ENCODE measurements around the gene RAE1. TPM values are rescaled to one million over a fixed set of nuclear protein-coding genes. Genes with fewer than 3 reads are reported as not detected.
A peak's percentile ranks its signal among the peaks of the same experiment; 100 is the strongest.

RAE1 gene
- total RNA-seq, 2 experiments from 2014 or later = 35.0 to 37.2 TPM

- Mint-ChIP-seq H3K4me3 (peak overlapping the region; percentile 93), H3K27ac (peak overlapping the region; percentile 95), H3K27me3 (ENCODE audit: low read depth) (no peaks in the 10 kb centered on the region), H3K9me3 (ENCODE audit: insufficient read depth) (no peaks in the 10 kb centered on the region), H3K36me3 (ENCODE audit: low read depth) (peaks cover 50% of the 10 kb centered on the region), H3K4me1 (ENCODE audit: low read depth) (peaks cover 66% of the 10 kb centered on the region)
- ATAC-seq = peak; percentile 57
- ChIA-PET POLR2A (interaction anchor here (0.7 to 2.0 kb wide), 14 partner anchors 9 to 1766 kb away, joined by 3 to 19 read pairs (median 4); no protein-coding TSS in a partner anchor), CTCF (interaction anchor here (0.7 to 1.5 kb wide), 10 partner anchors 10 to 914 kb away, joined by 3 to 7 read pairs (median 4); no protein-coding TSS in a partner anchor)
- DNase-seq = peak; percentile 93
These were observed 41.6 kb downstream of the RAE1 start for GRCh38 chr20:57392512-57393271.

DNA sequence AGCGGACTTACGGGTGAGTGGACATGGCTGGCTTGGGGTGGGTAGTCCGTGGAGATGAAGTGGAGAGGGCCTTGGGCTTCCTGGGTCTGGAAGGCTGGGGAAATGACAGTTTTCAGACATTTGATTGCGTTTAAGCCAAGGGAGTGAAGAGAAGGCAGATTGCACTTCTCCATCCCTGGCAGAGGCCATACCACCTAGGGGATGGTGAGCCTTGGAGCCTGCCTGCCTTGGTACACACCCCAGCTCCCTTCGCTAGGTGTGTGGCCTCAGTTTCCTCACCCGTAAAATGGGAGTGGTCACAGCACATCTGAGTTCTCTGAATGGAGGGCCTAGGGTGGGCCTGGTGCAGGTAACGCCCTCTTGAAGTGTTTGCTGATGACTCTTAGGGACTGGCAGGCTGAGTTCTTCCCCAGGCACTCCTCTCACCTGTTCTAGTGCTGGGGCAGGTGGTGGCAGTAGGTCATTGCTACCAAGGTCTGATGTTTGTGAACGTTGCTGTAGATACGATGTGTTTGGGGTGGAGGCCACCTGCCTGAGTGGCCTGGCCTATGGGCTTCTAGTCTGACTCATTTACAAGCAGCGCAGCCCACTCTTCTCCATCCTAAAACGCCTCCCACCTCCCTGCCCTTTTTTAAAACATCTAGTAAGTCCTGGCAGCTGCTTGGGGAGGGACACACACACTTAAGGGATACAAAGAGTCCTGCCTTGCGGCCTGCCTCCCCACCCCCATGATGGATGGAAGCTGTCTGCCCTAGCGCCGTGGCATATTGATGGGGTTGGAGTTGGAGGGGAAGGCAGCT lies 42.5 kb downstream of the RAE1 start:
- ATAC-seq (no peak), DNase-seq (no peak)
- H3K27me3 Mint-ChIP-seq (ENCODE audit: low read depth) = no peaks in the 10 kb centered on the region
- peak overlapping the region; percentile 93 for H3K4me3 Mint-ChIP-seq
- CTCF ChIA-PET = interaction anchor here (1.1 kb wide), 1 partner anchor 48 kb away, joined by 4 read pairs; no protein-coding TSS in a partner anchor
- peaks cover 73% of the 10 kb centered on the region for H3K4me1 Mint-ChIP-seq (ENCODE audit: low read depth)
- peak overlapping the region; percentile 95 for H3K27ac Mint-ChIP-seq
- H3K9me3 Mint-ChIP-seq (ENCODE audit: insufficient read depth) = no peaks in the 10 kb centered on the region
- POLR2A ChIA-PET = interaction anchor here (1.4 to 2.0 kb wide), 4 partner anchors 8 to 40 kb away, joined by 3 to 19 read pairs (median 8); no protein-coding TSS in a partner anchor
- H3K36me3 Mint-ChIP-seq (ENCODE audit: low read depth) = peaks cover 56% of the 10 kb centered on the region

- ChIA-PET CTCF (no interaction called here), POLR2A (interaction anchor here (1.4 kb wide), 1 partner anchor 39 kb away, joined by 3 read pairs; no protein-coding TSS in a partner anchor)
- ATAC-seq (no peak), DNase-seq (no peak)
- Mint-ChIP-seq H3K9me3 (ENCODE audit: insufficient read depth) (no peaks in the 10 kb centered on the region), H3K4me3 (peak overlapping the region; percentile 93), H3K4me1 (ENCODE audit: low read depth) (peaks cover 77% of the 10 kb centered on the region), H3K27me3 (ENCODE audit: low read depth) (no peaks in the 10 kb centered on the region), H3K27ac (no peak overlapping the region), H3K36me3 (ENCODE audit: low read depth) (peaks cover 64% of the 10 kb centered on the region)
These were observed 43.3 kb downstream of the RAE1 start for GRCh38 chr20:57394121-57395082.

DNA sequence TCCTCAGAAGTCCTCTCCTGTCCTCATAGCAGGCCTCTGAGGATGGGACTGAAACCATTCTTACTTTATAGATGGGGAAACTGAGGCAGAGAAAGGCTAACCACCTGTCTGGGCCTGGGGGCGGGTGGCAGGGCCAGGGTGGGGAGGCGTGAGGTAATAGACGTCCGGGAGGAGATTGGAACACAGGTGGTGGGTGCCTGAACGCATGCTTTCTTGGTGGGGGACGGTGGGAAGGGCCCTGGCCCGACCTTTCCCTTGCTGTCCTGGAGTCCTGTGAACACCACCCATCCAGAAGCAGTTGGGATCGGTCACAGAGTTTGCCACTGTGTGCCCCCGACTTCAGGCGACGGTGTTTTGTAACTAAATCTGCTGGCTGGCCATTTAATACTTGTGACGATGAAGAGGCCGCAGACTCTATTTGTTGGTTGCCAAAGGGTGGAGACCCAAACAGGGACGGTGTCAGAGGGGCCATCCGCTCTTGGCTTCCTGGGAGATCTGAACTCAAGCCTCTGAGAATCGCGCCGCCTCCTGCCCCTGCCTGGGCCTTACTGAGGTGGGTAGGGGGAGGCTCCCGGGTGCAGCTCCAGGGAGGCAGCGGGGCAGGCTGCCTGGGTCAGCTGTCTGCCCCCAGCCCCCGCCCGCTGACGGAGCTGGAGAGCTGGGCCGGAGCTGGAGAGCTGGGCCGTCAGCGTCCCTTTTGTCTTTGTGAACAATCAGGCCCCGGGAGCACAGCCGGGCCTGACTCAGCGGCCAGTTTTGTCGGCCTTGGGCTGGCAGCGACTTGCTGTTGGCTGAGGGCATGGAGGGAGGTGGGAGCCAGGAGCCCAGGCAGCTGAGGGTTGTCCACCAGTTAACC lies 44.3 kb downstream of the RAE1 start:
- no peaks in the 10 kb centered on the region for H3K27me3 Mint-ChIP-seq (ENCODE audit: low read depth)
- no peak for ATAC-seq
- ChIA-PET POLR2A (interaction anchor here (1.0 kb wide), 1 partner anchor 9 kb away, joined by 3 read pairs; no protein-coding TSS in a partner anchor), CTCF (interaction anchor here (1.0 kb wide), 1 partner anchor 38 kb away, joined by 3 read pairs; no protein-coding TSS in a partner anchor)
- no peak overlapping the region for H3K27ac Mint-ChIP-seq
- H3K9me3 Mint-ChIP-seq (ENCODE audit: insufficient read depth) = no peaks in the 10 kb centered on the region
- peaks cover 73% of the 10 kb centered on the region for H3K36me3 Mint-ChIP-seq (ENCODE audit: low read depth)
- no peak for DNase-seq
- H3K4me1 Mint-ChIP-seq (ENCODE audit: low read depth) = peaks cover 78% of the 10 kb centered on the region
- H3K4me3 Mint-ChIP-seq = no peak overlapping the region

DNA sequence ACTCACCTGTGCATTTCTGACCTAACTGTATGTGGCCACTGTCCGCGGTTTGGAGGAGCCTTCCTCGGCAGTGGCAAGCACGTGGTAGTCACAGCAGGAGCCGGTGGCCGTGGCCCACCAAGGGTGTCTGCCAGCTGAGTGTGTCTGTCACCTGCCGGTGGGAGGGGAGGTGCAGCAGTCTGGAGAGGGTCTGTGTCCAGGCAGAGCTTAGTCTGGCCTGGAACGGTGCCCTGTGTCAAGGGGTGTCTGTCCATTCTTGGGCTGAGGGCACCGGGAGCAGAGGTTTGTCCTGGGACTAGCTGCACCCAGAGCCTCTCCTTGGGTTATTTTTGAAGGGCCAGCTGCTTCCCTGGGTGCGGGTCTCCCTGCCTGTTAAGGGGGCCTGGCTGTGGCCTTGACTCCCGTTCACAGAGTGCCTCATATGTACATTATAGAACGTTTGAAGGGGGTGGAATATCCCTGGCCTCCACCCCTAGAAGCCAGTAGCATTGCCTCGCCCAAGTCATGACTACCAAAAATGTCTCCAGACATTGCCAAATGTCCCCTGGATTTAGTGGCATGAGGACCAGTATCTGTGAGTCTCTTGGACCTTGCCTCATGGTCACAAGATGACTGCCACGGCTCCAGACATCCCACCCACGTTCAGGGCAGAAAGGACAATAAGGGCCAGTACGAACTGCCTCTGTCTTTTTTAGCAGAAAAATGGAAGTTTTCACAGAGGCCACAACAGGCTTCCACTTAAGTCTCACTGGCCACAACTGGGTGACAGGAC lies 45.3 kb downstream of the RAE1 start:
- Mint-ChIP-seq H3K36me3 (ENCODE audit: low read depth) (peaks cover 84% of the 10 kb centered on the region), H3K4me1 (ENCODE audit: low read depth) (peaks cover 83% of the 10 kb centered on the region), H3K27me3 (ENCODE audit: low read depth) (no peaks in the 10 kb centered on the region), H3K9me3 (ENCODE audit: insufficient read depth) (no peaks in the 10 kb centered on the region), H3K27ac (peak overlapping the region; percentile 94), H3K4me3 (no peak overlapping the region)
- CTCF ChIA-PET = interaction anchor here (1.0 kb wide), 1 partner anchor 37 kb away, joined by 3 read pairs; no protein-coding TSS in a partner anchor
- POLR2A ChIA-PET = interaction anchor here (1.0 to 1.2 kb wide), 2 partner anchors 8 to 45 kb away, joined by 3 read pairs; no protein-coding TSS in a partner anchor
- DNase-seq = no peak
- no peak for ATAC-seq

GRCh38 chr20:57396984-57397692 lies 46.1 kb downstream of the RAE1 start:
- ChIA-PET CTCF (interaction anchor here (1.0 to 2.1 kb wide), 4 partner anchors 12 to 222 kb away, joined by 5 to 11 read pairs (median 6); no protein-coding TSS in a partner anchor), POLR2A (interaction anchor here (0.6 to 3.2 kb wide), 6 partner anchors 7 to 73 kb away, joined by 3 to 18 read pairs (median 4); partner anchors contain the start of gene RBM38)
- DNase-seq = no peak
- Mint-ChIP-seq H3K4me1 (ENCODE audit: low read depth) (peaks cover 90% of the 10 kb centered on the region), H3K27ac (peak overlapping the region; percentile 94), H3K27me3 (ENCODE audit: low read depth) (no peaks in the 10 kb centered on the region), H3K9me3 (ENCODE audit: insufficient read depth) (no peaks in the 10 kb centered on the region), H3K4me3 (peak overlapping the region; percentile 81), H3K36me3 (ENCODE audit: low read depth) (peaks cover 88% of the 10 kb centered on the region)
- ATAC-seq = no peak

- ChIA-PET POLR2A (interaction anchor here (0.6 to 3.2 kb wide), 12 partner anchors 8 to 230 kb away, joined by 3 to 18 read pairs (median 4); partner anchors contain the start of gene RBM38), CTCF (interaction anchor here (0.9 to 2.6 kb wide), 11 partner anchors 8 to 222 kb away, joined by 3 to 20 read pairs (median 5); no protein-coding TSS in a partner anchor)
- peak; percentile 58 for DNase-seq
- peaks cover 88% of the 10 kb centered on the region for H3K36me3 Mint-ChIP-seq (ENCODE audit: low read depth)
- no peaks in the 10 kb centered on the region for H3K9me3 Mint-ChIP-seq (ENCODE audit: insufficient read depth)
- no peaks in the 10 kb centered on the region for H3K27me3 Mint-ChIP-seq (ENCODE audit: low read depth)
- peak overlapping the region; percentile 94 for H3K27ac Mint-ChIP-seq
- ATAC-seq = peak; percentile 31
- H3K4me3 Mint-ChIP-seq = peak overlapping the region; percentile 81
- H3K4me1 Mint-ChIP-seq (ENCODE audit: low read depth) = peaks cover 93% of the 10 kb centered on the region
These were observed 46.6 kb downstream of the RAE1 start for GRCh38 chr20:57397693-57398108.

- ChIA-PET CTCF (interaction anchor here (0.9 to 2.6 kb wide), 12 partner anchors 9 to 221 kb away, joined by 3 to 20 read pairs (median 6); no protein-coding TSS in a partner anchor), POLR2A (interaction anchor here (0.7 to 3.2 kb wide), 14 partner anchors 8 to 1580 kb away, joined by 3 to 18 read pairs (median 4); partner anchors contain the start of genes RBM38 and ZBP1)
- Mint-ChIP-seq H3K36me3 (ENCODE audit: low read depth) (peaks cover 82% of the 10 kb centered on the region), H3K27ac (peak overlapping the region; percentile 94), H3K4me3 (peak overlapping the region; percentile 81), H3K4me1 (ENCODE audit: low read depth) (peaks cover 93% of the 10 kb centered on the region), H3K9me3 (ENCODE audit: insufficient read depth) (no peaks in the 10 kb centered on the region), H3K27me3 (ENCODE audit: low read depth) (no peaks in the 10 kb centered on the region)
- peak; percentile 91 for DNase-seq
- ATAC-seq = peak; percentile 80
These were observed 47.3 kb downstream of the RAE1 start for GRCh38 chr20:57398231-57398821.
